HCT116 (cell line): ENCODE measurements around the gene ZNF225.

Source experiments
- CEBPB ChIP-seq: IDR thresholded peaks from 2 replicates; pipeline ENCODE4 v1.6.1; 2012; ENCODE audit warnings: low read depth
- POLR2A ChIP-seq: IDR thresholded peaks from 2 replicates; pipeline ENCODE4 v1.7.0; 2011; ENCODE audit warnings: borderline replicate concordance; ENCODE audit not compliant: insufficient read depth, insufficient read length; ENCODE audit errors: extremely low read depth
- POLR2AphosphoS5 ChIP-seq: IDR thresholded peaks from 2 replicates; pipeline ENCODE4 v1.6.1; 2011; ENCODE audit warnings: mild to moderate bottlenecking, low read depth, low read length, moderate library complexity
- RAD21 ChIP-seq: IDR thresholded peaks from 2 replicates; pipeline ENCODE4 v1.6.1; 2012; ENCODE audit warnings: low read depth, mild to moderate bottlenecking
- SP1 ChIP-seq: IDR thresholded peaks from 2 replicates; pipeline ENCODE4 v1.6.1; 2012; ENCODE audit warnings: low read depth
- ZNF274 ChIP-seq: fragments of 200-500 bp; sonication (Bioruptor generic); IDR thresholded peaks from 2 replicates; pipeline ENCODE4 v1.6.1; 2014; ENCODE audit warnings: mild to moderate bottlenecking, low read depth, low read length, inconsistent platforms
- TF ChIP-seq, protein P1 (sequence below), 3 experiments: fragments of 200-600 bp in 1 of 3; sonication (generic) in 1 of 3; IDR thresholded peaks in 2 of 3; conservative IDR thresholded peaks in 1 of 3; 2 replicates each; pipeline ENCODE4 v1.5.1; 2012 to 2017; ENCODE audit warnings: low read depth in 2 of 3, low read length in 2 of 3, antibody characterized with exemption in 1 of 3, borderline replicate concordance in 1 of 3, control low read depth in 1 of 3, mild to moderate bottlenecking in 1 of 3, mixed read lengths in 1 of 3, mixed run types in 1 of 3, moderate library complexity in 1 of 3; ENCODE audit not compliant: insufficient read depth in 1 of 3
- TF ChIP-seq, protein P2 (sequence below): IDR thresholded peaks from 2 replicates; pipeline ENCODE4 v1.6.1; 2012
- TF ChIP-seq, protein P3 (sequence below): IDR thresholded peaks from 2 replicates; pipeline ENCODE4 v1.6.1; 2012
- TF ChIP-seq, protein P4 (sequence below): IDR thresholded peaks from 2 replicates; pipeline ENCODE4 v1.6.1; 2012; ENCODE audit warnings: low read depth

DNA sequence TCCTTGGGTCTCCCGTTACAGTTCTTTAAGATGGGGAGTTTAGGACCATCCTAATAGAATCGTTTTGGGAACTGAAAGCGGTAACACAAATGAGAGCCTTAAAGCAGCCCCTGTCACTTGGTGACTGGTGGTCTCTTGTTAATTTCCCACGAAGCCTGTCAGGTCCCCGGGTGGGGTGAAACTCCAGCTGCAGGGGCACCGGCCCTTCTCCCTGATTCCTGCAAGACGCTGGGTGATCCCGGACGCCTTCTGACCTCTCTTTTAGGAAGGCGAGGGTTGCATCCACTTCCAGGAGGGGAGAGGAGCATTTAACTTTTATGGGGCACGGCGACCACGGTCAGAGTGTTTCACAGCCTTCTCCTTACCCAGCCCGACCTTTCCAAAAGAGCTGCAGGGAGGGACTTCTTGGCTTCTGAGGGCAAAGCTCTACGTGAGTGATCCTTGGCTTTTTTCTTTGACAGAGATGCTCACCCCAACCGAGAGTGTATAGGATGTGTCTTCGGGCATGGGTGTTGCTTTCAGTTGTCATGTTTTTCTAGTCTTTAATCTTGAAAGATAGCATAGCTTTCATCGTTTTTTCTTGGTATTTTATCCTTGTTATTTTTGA, 688 bp downstream of the ZNF225 start:
- TF ChIP-seq, protein P1, sequence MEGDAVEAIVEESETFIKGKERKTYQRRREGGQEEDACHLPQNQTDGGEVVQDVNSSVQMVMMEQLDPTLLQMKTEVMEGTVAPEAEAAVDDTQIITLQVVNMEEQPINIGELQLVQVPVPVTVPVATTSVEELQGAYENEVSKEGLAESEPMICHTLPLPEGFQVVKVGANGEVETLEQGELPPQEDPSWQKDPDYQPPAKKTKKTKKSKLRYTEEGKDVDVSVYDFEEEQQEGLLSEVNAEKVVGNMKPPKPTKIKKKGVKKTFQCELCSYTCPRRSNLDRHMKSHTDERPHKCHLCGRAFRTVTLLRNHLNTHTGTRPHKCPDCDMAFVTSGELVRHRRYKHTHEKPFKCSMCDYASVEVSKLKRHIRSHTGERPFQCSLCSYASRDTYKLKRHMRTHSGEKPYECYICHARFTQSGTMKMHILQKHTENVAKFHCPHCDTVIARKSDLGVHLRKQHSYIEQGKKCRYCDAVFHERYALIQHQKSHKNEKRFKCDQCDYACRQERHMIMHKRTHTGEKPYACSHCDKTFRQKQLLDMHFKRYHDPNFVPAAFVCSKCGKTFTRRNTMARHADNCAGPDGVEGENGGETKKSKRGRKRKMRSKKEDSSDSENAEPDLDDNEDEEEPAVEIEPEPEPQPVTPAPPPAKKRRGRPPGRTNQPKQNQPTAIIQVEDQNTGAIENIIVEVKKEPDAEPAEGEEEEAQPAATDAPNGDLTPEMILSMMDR (IDR thresholded peaks at IDR 0.05 in 2 of 3, conservative IDR thresholded peaks at IDR 0.05 in 1 of 3; ENCODE audit: borderline replicate concordance in 1 of 3, insufficient read depth in 1 of 3, low read depth in 2 of 3, low read length in 2 of 3), result no peak
- TF ChIP-seq ZNF274, result no peak
- TF ChIP-seq RAD21, result no peak
- no peak for TF ChIP-seq SP1
- TF ChIP-seq, protein P2, sequence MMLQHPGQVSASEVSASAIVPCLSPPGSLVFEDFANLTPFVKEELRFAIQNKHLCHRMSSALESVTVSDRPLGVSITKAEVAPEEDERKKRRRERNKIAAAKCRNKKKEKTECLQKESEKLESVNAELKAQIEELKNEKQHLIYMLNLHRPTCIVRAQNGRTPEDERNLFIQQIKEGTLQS, result no peak
- TF ChIP-seq, protein P3, sequence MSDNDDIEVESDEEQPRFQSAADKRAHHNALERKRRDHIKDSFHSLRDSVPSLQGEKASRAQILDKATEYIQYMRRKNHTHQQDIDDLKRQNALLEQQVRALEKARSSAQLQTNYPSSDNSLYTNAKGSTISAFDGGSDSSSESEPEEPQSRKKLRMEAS, result no peak
- no peak for TF ChIP-seq POLR2AphosphoS5
- TF ChIP-seq, protein P4, sequence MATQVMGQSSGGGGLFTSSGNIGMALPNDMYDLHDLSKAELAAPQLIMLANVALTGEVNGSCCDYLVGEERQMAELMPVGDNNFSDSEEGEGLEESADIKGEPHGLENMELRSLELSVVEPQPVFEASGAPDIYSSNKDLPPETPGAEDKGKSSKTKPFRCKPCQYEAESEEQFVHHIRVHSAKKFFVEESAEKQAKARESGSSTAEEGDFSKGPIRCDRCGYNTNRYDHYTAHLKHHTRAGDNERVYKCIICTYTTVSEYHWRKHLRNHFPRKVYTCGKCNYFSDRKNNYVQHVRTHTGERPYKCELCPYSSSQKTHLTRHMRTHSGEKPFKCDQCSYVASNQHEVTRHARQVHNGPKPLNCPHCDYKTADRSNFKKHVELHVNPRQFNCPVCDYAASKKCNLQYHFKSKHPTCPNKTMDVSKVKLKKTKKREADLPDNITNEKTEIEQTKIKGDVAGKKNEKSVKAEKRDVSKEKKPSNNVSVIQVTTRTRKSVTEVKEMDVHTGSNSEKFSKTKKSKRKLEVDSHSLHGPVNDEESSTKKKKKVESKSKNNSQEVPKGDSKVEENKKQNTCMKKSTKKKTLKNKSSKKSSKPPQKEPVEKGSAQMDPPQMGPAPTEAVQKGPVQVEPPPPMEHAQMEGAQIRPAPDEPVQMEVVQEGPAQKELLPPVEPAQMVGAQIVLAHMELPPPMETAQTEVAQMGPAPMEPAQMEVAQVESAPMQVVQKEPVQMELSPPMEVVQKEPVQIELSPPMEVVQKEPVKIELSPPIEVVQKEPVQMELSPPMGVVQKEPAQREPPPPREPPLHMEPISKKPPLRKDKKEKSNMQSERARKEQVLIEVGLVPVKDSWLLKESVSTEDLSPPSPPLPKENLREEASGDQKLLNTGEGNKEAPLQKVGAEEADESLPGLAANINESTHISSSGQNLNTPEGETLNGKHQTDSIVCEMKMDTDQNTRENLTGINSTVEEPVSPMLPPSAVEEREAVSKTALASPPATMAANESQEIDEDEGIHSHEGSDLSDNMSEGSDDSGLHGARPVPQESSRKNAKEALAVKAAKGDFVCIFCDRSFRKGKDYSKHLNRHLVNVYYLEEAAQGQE, result no peak
- no peak for TF ChIP-seq CEBPB
- TF ChIP-seq POLR2A, result no peak
